Smooth muscle cell (in vitro differentiated cells): Measurements from ENCODE around the gene TMEM209. TPM values are rescaled to one million over a fixed set of nuclear protein-coding genes. Genes with fewer than 3 reads are reported as not detected.

Experiments
- DNase-seq: peaks from one replicate; lab custom pipeline; 2025; ENCODE audit not compliant: unreplicated experiment; lab: John Stamatoyannopoulos, UW
- H2AFZ ChIP-seq: fragments of 200-600 bp; sonication (generic); 2 replicates; pipeline ENCODE4 v1.6.0; 2016; ENCODE audit warnings: antibody characterized with exemption, low read depth, mild to moderate bottlenecking
- H3F3A ChIP-seq: fragments of 200-600 bp; sonication (generic); 2 replicates; pipeline ENCODE4 v1.6.0; 2017; ENCODE audit warnings: antibody characterized with exemption, low read depth
- H3K27ac ChIP-seq: fragments of 200-600 bp; sonication (generic); 2 replicates; pipeline ENCODE4 v1.5.1; 2016; ENCODE audit warnings: low read depth, mild to moderate bottlenecking
- H3K27me3 ChIP-seq: fragments of 200-600 bp; sonication (generic); 2 replicates; pipeline ENCODE4 v1.6.1; 2016; ENCODE audit warnings: low read depth, mild to moderate bottlenecking
- H3K36me3 ChIP-seq: fragments of 200-600 bp; sonication (generic); 2 replicates; pipeline ENCODE4 v1.5.1; 2016; ENCODE audit warnings: low read depth
- H3K4me1 ChIP-seq: fragments of 200-600 bp; sonication (generic); 2 replicates; pipeline ENCODE4 v1.5.1; 2016; ENCODE audit warnings: low read depth
- H3K4me2 ChIP-seq: fragments of 200-600 bp; sonication (generic); 2 replicates; pipeline ENCODE4 v1.6.0; 2016; ENCODE audit warnings: mild to moderate bottlenecking
- H3K4me3 ChIP-seq: fragments of 200-600 bp; sonication (generic); 2 replicates; pipeline ENCODE4 v1.5.1; 2016; ENCODE audit warnings: mild to moderate bottlenecking
- H3K79me2 ChIP-seq: fragments of 200-600 bp; sonication (generic); 2 replicates; pipeline ENCODE4 v1.6.0; 2016; ENCODE audit warnings: low read depth, mild to moderate bottlenecking
- H3K9ac ChIP-seq: fragments of 200-600 bp; sonication (generic); 2 replicates; pipeline ENCODE4 v1.6.0; 2016; ENCODE audit warnings: low read depth
- H3K9me3 ChIP-seq: fragments of 200-600 bp; sonication (generic); replicated peaks from 2 replicates; pipeline ENCODE4 v1.5.1; 2016; ENCODE audit warnings: low read depth
- H4K20me1 ChIP-seq: fragments of 200-600 bp; sonication (generic); 2 replicates; pipeline ENCODE4 v1.6.0; 2016; ENCODE audit warnings: low read depth
- WGBS: methylation state at CpG from one replicate; pipeline ENCODE4 v1.1.7; 2016; ENCODE audit warnings: low lambda C conversion rate; 5-methylcytosine and 5-hydroxymethylcytosine counted together
- polyA plus RNA-seq: library from polyadenylated mRNA; unstranded; fragments of >200 nt; fragmentation: Nextera tagmentation; extraction: Ambion mirVana; gene quantifications from 2 replicates; pipeline ENCODE4 v1.2.1, GENCODE V29; 2016
- total RNA-seq: library from RNA; depleted of rRNA; stranded (reverse); fragments of >200 nt; gene quantifications from 2 replicates; pipeline ENCODE4 v1.2.3, GENCODE V29; 2014
- TF ChIP-seq, protein P1 (sequence below): fragments of 200-600 bp; sonication (generic); IDR thresholded peaks from 2 replicates; pipeline ENCODE4 v1.5.1; 2017; ENCODE audit warnings: borderline replicate concordance, mild to moderate bottlenecking, antibody characterized with exemption; ENCODE audit not compliant: insufficient read depth, poor library complexity, severe bottlenecking

TMEM209 gene
- total and polyA plus RNA-seq, 2 experiments from 2014 or later, result 15.1 to 20.3 TPM

DNA sequence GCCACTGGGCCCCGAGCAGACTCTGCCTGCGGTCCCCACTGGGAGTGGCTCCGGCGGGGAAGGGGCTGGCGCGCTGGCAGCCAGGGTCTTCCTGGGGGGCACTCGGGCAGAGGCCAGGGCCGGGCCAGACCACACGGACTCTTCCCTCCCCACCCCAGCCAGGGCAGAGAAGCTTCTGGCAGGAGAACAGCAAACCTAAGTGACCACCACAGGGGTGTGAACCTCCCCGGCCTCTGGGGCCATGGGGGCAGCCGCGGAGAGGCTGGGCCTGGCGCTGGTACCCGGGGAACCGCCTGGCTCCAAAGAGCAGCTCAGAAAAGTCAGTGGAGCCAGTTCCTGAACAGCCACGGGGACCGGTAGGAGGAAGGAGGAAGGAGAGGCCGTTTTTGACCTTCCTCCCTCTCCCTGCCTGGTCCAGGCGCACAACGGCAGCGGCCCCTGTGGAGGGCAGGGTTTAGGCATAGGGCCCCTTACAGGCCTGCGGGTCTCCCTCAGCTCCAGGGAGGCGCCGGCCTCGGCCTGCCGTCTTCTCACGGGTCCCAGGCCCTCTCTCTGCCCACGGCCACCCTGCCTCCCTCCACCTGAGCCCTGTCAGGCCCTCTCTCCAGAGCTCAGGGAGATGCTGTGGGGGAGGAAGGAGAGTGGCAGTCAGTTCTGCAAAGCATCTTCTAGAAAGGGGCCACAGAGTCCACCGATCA lies 51.8 kb downstream of the TMEM209 start:
- TF ChIP-seq, protein P1, sequence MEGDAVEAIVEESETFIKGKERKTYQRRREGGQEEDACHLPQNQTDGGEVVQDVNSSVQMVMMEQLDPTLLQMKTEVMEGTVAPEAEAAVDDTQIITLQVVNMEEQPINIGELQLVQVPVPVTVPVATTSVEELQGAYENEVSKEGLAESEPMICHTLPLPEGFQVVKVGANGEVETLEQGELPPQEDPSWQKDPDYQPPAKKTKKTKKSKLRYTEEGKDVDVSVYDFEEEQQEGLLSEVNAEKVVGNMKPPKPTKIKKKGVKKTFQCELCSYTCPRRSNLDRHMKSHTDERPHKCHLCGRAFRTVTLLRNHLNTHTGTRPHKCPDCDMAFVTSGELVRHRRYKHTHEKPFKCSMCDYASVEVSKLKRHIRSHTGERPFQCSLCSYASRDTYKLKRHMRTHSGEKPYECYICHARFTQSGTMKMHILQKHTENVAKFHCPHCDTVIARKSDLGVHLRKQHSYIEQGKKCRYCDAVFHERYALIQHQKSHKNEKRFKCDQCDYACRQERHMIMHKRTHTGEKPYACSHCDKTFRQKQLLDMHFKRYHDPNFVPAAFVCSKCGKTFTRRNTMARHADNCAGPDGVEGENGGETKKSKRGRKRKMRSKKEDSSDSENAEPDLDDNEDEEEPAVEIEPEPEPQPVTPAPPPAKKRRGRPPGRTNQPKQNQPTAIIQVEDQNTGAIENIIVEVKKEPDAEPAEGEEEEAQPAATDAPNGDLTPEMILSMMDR, result no peak
- H3K36me3 ChIP-seq, result no peaks in the 10 kb centered on the region
- H3K4me3 ChIP-seq, result no peak overlapping the region
- no peak overlapping the region for H2AFZ ChIP-seq
- peak overlapping the region; percentile 68 for H3K27ac ChIP-seq
- no peaks in the 10 kb centered on the region for H4K20me1 ChIP-seq
- H3K4me2 ChIP-seq, result peak overlapping the region; percentile 31
- DNase-seq, result no peak
- WGBS, result 87% methylated on average over 28 of the region's 29 CpGs
- H3K9ac ChIP-seq, result peak overlapping the region; percentile 34
- H3K4me1 ChIP-seq, result peaks cover 3% of the 10 kb centered on the region
- H3K9me3 ChIP-seq, result no peaks in the 10 kb centered on the region
- no peaks in the 10 kb centered on the region for H3F3A ChIP-seq
- H3K27me3 ChIP-seq, result no peaks in the 10 kb centered on the region
- H3K79me2 ChIP-seq, result no peaks in the 10 kb centered on the region

DNA sequence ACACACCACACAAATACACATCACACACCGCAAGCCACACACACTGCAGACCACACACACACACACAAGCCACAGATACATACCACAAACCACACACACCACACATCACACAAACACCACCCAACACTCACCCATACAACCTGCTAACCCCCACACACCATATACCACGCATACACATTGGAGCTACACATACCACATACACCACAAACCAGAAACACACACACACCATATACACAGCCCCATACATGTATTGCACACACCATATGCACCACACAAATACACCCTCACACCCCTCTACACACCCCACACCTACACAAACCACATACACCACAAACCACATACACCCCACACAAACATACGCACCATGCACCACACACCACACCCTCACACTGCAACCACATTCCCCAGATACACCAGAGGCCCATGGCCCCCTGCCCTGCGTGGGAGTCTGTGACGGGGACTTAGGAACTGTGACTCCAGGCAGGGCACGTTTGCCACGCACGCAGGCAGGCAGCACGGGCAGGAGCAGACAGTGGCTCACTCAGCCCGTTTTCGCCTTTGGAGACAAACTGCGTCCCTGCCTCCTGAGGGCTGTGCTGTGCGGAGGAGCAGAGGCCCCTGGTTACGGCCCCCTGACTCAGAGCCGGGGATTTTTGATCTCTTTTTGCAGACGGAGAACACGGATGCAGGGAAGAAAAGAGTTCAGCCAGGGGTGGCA lies 52.6 kb downstream of the TMEM209 start:
- peak overlapping the region; percentile 34 for H3K9ac ChIP-seq
- H3K27ac ChIP-seq, result peak overlapping the region; percentile 68
- no peak overlapping the region for H2AFZ ChIP-seq
- no peaks in the 10 kb centered on the region for H4K20me1 ChIP-seq
- H3K4me1 ChIP-seq, result peaks cover 3% of the 10 kb centered on the region
- H3K79me2 ChIP-seq, result no peaks in the 10 kb centered on the region
- no peak for DNase-seq
- H3K4me3 ChIP-seq, result no peak overlapping the region
- TF ChIP-seq, protein P1, result no peak
- H3K27me3 ChIP-seq, result no peaks in the 10 kb centered on the region
- no peaks in the 10 kb centered on the region for H3K9me3 ChIP-seq
- peak overlapping the region; percentile 31 for H3K4me2 ChIP-seq
- H3F3A ChIP-seq, result no peaks in the 10 kb centered on the region
- H3K36me3 ChIP-seq, result no peaks in the 10 kb centered on the region
- WGBS, result 46% methylated on average over 17 of the region's 17 CpGs

DNA sequence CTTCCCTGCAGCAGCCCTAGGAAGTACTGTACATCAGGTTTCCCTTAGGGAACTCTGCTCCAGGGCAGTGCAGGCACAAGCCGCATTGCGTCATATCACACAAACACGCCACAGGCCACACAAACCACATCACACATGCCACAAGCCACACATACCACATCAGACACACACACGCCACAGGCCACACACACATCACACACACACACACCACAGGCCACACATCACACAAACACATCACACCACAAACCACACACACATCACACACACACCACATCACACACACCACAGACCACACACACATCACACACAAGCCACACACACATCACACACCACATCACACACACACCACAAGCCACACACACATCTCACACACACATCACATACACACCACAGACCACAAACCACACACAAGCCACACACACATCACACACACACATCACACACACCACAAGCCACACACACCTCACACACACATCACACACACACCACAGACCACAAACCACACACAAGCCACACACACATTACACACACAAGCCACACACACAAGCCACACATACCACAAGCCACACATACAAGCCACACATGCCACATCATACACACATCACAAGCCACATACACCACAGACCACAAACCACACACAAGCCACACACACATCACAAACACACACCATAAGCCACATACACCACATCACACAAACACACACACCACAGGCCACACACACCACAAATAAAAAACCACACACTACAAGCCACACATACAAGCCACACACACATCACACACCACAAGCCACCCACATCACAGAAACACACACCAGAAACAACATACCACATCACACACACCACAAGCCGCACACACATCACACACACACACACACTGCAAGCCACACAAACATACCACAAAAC lies 53.4 kb downstream of the TMEM209 start:
- Histone ChIP-seq H3K4me3 (no peak overlapping the region), H3K9ac (no peak overlapping the region), H3K27me3 (no peaks in the 10 kb centered on the region), H3K27ac (no peak overlapping the region), H3K4me2 (no peak overlapping the region), H3K79me2 (no peaks in the 10 kb centered on the region), H3F3A (no peaks in the 10 kb centered on the region), H3K36me3 (no peaks in the 10 kb centered on the region), H3K4me1 (peaks cover 3% of the 10 kb centered on the region), H4K20me1 (no peaks in the 10 kb centered on the region), H2AFZ (no peak overlapping the region), H3K9me3 (no peaks in the 10 kb centered on the region)
- whole genome bisulfite sequencing, result 100% methylated on average over 1 of the region's 5 CpGs
- DNase-seq, result no peak
- TF ChIP-seq, protein P1, result no peak
